A549 (cell line): Measurements from ENCODE around the gene PKN2. TPM values are rescaled to one million over a fixed set of nuclear protein-coding genes. Genes with fewer than 3 reads are reported as not detected.
A peak's percentile ranks its signal among the peaks of the same experiment; 100 is the strongest.

Source experiments
- ATAC-seq, 2 experiments: fragments of 200-7000 bp in 1 of 2; fragments of >200 bp in 1 of 2; cut with Nextera tagmentation in 1 of 2; cut with Tn5 transposase in 1 of 2; 3 replicates each; pipeline versions ENCODE4 v1.8.0 to v1.9.1; 2018 to 2020; ENCODE audit warnings: mild to moderate bottlenecking in 1 of 2, moderate library complexity in 1 of 2
- CTCF ChIA-PET: fragments of 300-600 bp; sonication (Branson Sonifier 250); formaldehyde crosslinking; extraction: SDS; loops from one replicate; lab custom pipeline; 2021; ENCODE audit warnings: antibody characterized with exemption, inconsistent platforms; lab: Yijun Ruan, JAX
- POLR2A ChIA-PET: fragments of 350-600 bp; formaldehyde crosslinking; extraction: SDS; loops from one replicate; lab custom pipeline; 2021; ENCODE audit warnings: antibody characterized with exemption, inconsistent platforms; lab: Yijun Ruan, JAX
- DNase-seq, 2 experiments: peaks; one replicate each; pipeline versions ENCODE4 v3.0.0 to v3.0.0-alpha.2; 2011 to 2016; ENCODE audit warnings: low read depth in 1 of 2, low spot score in 1 of 2
- FAIRE-seq: peaks from 2 replicates; lab custom pipeline; 2011; peaks lifted over from hg19 to GRCh38; lab: Jason Lieb, UNC
- H3K27ac ChIP-seq, 2 experiments: fragments of >200 bp; sonication (Bioruptor Twin); formaldehyde crosslinking; 3 replicates each; pipeline ENCODE4 v1.5.1; 2016 to 2017
- H3K4me1 ChIP-seq: fragments of >200 bp; sonication (Bioruptor Twin); formaldehyde crosslinking; 3 replicates; pipeline ENCODE4 v1.6.1; 2016
- H3K4me2 ChIP-seq: fragments of >200 bp; sonication (Bioruptor Twin); formaldehyde crosslinking; 3 replicates; pipeline ENCODE4 v1.6.1; 2016
- H3K4me3 ChIP-seq: fragments of >200 bp; sonication (Bioruptor Twin); formaldehyde crosslinking; 3 replicates; pipeline ENCODE4 v1.5.1; 2016
- H3K9me3 ChIP-seq: fragments of >200 bp; sonication (Bioruptor Twin); formaldehyde crosslinking; 3 replicates; pipeline ENCODE4 v1.6.1; 2016
- CBX2 ChIP-seq: fragments of 200-600 bp; sonication (generic); IDR thresholded peaks from 2 replicates; pipeline ENCODE4 v1.6.1; 2016; ENCODE audit warnings: low read depth, mild to moderate bottlenecking, borderline replicate concordance
- CBX8 ChIP-seq: fragments of 200-600 bp; sonication (generic); IDR thresholded peaks from 2 replicates; pipeline ENCODE4 v1.6.1; 2016
- CEBPB ChIP-seq, 2 experiments: fragments of >200 bp in 1 of 2; sonication (Bioruptor Twin) in 1 of 2; formaldehyde crosslinking in 1 of 2; IDR thresholded peaks; 2 replicates each; pipeline ENCODE4 v1.6.1; 2012 to 2016
- CTCF ChIP-seq: fragments of >200 bp; sonication (Bioruptor Twin); formaldehyde crosslinking; IDR thresholded peaks from 3 replicates; pipeline ENCODE4 v1.5.1; 2016
- EHF ChIP-seq: fragments of 250-450 bp; sonication (Bioruptor Pico); IDR thresholded peaks from 2 replicates; pipeline ENCODE4 v1.5.0; 2020; ENCODE audit warnings: mild to moderate bottlenecking
- EP300 ChIP-seq, 2 experiments: fragments of >200 bp; sonication (Bioruptor Twin); formaldehyde crosslinking; IDR thresholded peaks; 2 replicates in 1 of 2; 3 replicates in 1 of 2; pipeline ENCODE4 v1.6.1; 2016 to 2017
- ESRRA ChIP-seq: fragments of 150-350 bp; IDR thresholded peaks from 2 replicates; pipeline ENCODE4 v1.6.1; 2014; ENCODE audit warnings: mild to moderate bottlenecking, low read length, borderline replicate concordance
- FOSB ChIP-seq: fragments of 250-450 bp; sonication (Bioruptor Pico); IDR thresholded peaks from 2 replicates; pipeline ENCODE4 v1.5.0; 2020; ENCODE audit warnings: mild to moderate bottlenecking, moderate library complexity
- FOSL2 ChIP-seq, 2 experiments: fragments of 450-650 bp in 1 of 2; fragments of >200 bp in 1 of 2; sonication (Bioruptor Twin) in 1 of 2; formaldehyde crosslinking; IDR thresholded peaks; 2 replicates each; pipeline versions ENCODE4 v1.5.0 to v1.6.1; 2016 to 2020; ENCODE audit warnings: mild to moderate bottlenecking in 1 of 2, moderate library complexity in 1 of 2
- FOXS1 ChIP-seq: fragments of 250-450 bp; sonication (Bioruptor Pico); IDR thresholded peaks from 2 replicates; pipeline ENCODE4 v1.5.0; 2020; ENCODE audit warnings: mild to moderate bottlenecking, moderate library complexity
- GATA3 ChIP-seq: IDR thresholded peaks from 2 replicates; pipeline ENCODE4 v1.6.1; 2012; ENCODE audit warnings: borderline replicate concordance
- HEYL ChIP-seq: fragments of 250-450 bp; sonication (Bioruptor Pico); IDR thresholded peaks from 2 replicates; pipeline ENCODE4 v1.8.0; 2021; ENCODE audit warnings: mild to moderate bottlenecking, moderate library complexity
- HMGXB4 ChIP-seq: fragments of 250-450 bp; sonication (Bioruptor Pico); IDR thresholded peaks from 2 replicates; pipeline ENCODE4 v1.5.0; 2021; ENCODE audit warnings: mild to moderate bottlenecking, moderate library complexity, borderline replicate concordance
- HOXB5 ChIP-seq: fragments of 250-450 bp; sonication (Bioruptor Pico); IDR thresholded peaks from 2 replicates; pipeline ENCODE4 v1.5.0; 2020; ENCODE audit warnings: mild to moderate bottlenecking, moderate library complexity
- JUNB ChIP-seq: fragments of >200 bp; sonication (Bioruptor Twin); formaldehyde crosslinking; IDR thresholded peaks from 2 replicates; pipeline ENCODE4 v1.6.1; 2016
- RAD21 ChIP-seq, 2 experiments: fragments of >200 bp in 1 of 2; sonication (Bioruptor Twin) in 1 of 2; formaldehyde crosslinking in 1 of 2; IDR thresholded peaks in 1 of 2; conservative IDR thresholded peaks in 1 of 2; 2 replicates in 1 of 2; 3 replicates in 1 of 2; pipeline ENCODE4 v1.6.1; 2012 to 2018; ENCODE audit warnings: inconsistent platforms in 1 of 2
- RARB ChIP-seq: fragments of 250-450 bp; sonication (Bioruptor Pico); IDR thresholded peaks from 2 replicates; pipeline ENCODE4 v1.8.0; 2021; ENCODE audit warnings: mild to moderate bottlenecking, moderate library complexity
- SMC3 ChIP-seq: fragments of >200 bp; sonication (Bioruptor Twin); formaldehyde crosslinking; IDR thresholded peaks from 3 replicates; pipeline ENCODE4 v1.6.1; 2018; ENCODE audit warnings: inconsistent platforms
- WGBS: methylation state at CpG from one replicate; pipeline ENCODE4 v1.1.6; 2017; ENCODE audit errors: missing lambda C conversion rate; 5-methylcytosine and 5-hydroxymethylcytosine counted together
- polyA plus RNA-seq, 4 experiments: library from polyadenylated mRNA; depleted of rRNA in 3 of 4; stranded (reverse); fragments of >200 nt; fragmentation: RNase III in 1 of 4; extraction: RNeasy Plus Mini Kit Qiagen cat#74134 plus additional on column Dnase treatment in 1 of 4; gene quantifications; 2 replicates in 3 of 4; 3 replicates in 1 of 4; pipeline ENCODE4 v1.2.3, GENCODE V29; 2011 to 2017
- TF ChIP-seq, protein P1 (sequence below): fragments of 150-350 bp; IDR thresholded peaks from 2 replicates; pipeline ENCODE4 v1.6.1; 2014; ENCODE audit warnings: low read depth, mild to moderate bottlenecking, low read length

PKN2 gene
- polyA plus RNA-seq, 2 of the 4 experiments (the other 2 are of a cell fraction) = 14.4 to 39.6 TPM

DNA sequence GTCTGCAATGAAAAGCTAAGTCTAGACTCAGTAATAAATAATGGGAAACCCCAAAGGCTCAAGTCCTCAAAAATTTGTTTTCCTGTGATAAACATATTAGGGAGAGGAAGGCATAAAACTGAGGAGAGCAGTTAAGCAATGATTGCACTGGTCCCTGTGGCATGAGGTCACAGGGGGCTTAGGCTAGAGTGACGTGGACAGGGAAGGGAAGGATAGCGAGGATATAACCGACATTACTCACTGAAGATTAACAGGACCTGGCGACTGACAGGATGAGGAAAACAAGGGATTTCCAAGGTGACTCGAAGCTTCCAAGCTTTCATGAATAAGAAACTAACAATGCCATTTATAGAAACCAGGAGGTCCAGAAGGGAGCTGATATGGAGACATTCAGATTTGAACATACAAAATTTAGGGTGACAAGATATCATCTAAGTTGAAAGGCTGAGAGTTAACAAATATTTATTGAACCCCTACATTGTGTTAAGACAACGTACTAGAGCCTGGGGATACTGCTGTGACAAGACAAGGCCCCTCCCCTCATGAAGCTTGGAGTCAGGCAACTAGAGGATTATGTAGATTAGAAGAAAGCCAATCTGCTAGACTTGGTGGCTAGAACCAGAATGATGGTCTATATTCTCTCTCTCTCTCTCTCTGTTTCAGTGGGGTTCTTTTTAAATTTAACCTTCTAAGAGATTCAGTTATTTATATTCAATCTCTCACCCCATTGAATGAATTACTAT is 33.2 kb upstream of the PKN2 start:
- H3K4me3 ChIP-seq = no peak overlapping the region
- FAIRE-seq (no peak), DNase-seq (no peak), ATAC-seq (no peak)
- no peak overlapping the region for H3K27ac ChIP-seq
- no peaks in the 10 kb centered on the region for H3K9me3 ChIP-seq
- CTCF ChIA-PET = no interaction called here
- 56% methylated on average over 6 of the region's 6 CpGs for WGBS
- TF ChIP-seq SMC3 (no peak), RARB (CRISPR knock-in tag) (no peak), RAD21 (conservative IDR thresholded peaks at IDR 0.05 in 1 of 2, IDR thresholded peaks at IDR 0.05 in 1 of 2) (no peak), JUNB (no peak), HOXB5 (CRISPR knock-in tag) (no peak), CEBPB (IDR thresholded peaks at IDR 0.05) (no peak)
- POLR2A ChIA-PET = no interaction called here
- H3K4me2 ChIP-seq = no peak overlapping the region
- H3K4me1 ChIP-seq = no peaks in the 10 kb centered on the region

DNA sequence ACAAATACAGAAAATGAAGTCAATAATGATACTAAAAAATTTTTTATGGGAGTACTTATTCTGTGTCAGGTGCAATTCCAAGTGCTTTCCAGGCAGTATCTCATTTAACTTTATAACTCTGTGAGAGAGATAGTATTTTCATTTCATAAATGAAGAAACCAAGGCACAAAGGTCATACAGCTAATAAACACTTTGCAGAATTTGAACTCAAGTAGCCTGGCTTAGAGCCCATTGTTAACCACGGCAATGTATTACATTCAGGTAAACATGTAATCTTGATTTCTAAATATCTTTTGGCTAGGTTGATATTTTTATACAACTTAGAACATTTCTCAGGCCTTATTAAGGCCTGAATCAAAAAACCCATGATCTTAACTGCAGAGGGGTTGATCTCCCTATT is 28.9 kb upstream of the PKN2 start:
- ChIA-PET CTCF (interaction anchor here (0.6 to 2.5 kb wide), 8 partner anchors 9 to 222 kb away, joined by 3 to 9 read pairs (median 4); partner anchors contain the start of gene PKN2), POLR2A (no interaction called here)
- H3K4me2 ChIP-seq = no peak overlapping the region
- no peak overlapping the region for H3K4me3 ChIP-seq
- DNase-seq (no peak), ATAC-seq (no peak), FAIRE-seq (no peak)
- H3K4me1 ChIP-seq = no peaks in the 10 kb centered on the region
- H3K9me3 ChIP-seq = no peaks in the 10 kb centered on the region
- no peak overlapping the region for H3K27ac ChIP-seq
- no peak for TF ChIP-seq EP300 (IDR thresholded peaks at IDR 0.05)
- WGBS = 0% methylated on average over 1 of the region's 1 CpG

- ChIA-PET CTCF (interaction anchor here (0.6 to 2.5 kb wide), 10 partner anchors 12 to 230 kb away, joined by 3 to 9 read pairs (median 4); partner anchors contain the start of gene PKN2), POLR2A (no interaction called here)
- no peak for TF ChIP-seq CBX2
- no peak for TF ChIP-seq JUNB
- peak; percentile 60 for TF ChIP-seq CTCF
- peak; percentile 44 for TF ChIP-seq SMC3
- peak; percentile 25 to 49; a peak in 3 of 5 replicates for TF ChIP-seq RAD21 (conservative IDR thresholded peaks at IDR 0.05 in 1 of 2, IDR thresholded peaks at IDR 0.05 in 1 of 2)
- no peak for TF ChIP-seq FOSL2 (IDR thresholded peaks at IDR 0.05)
- no peak for TF ChIP-seq FOSL2 (CRISPR knock-in tag; IDR thresholded peaks at IDR 0.05)
- FAIRE-seq (no peak), DNase-seq (peak in 1 of 2 experiments; percentile 18), ATAC-seq (no peak)
- WGBS = 4% methylated on average over 3 of the region's 3 CpGs
- H3K4me2 ChIP-seq = no peak overlapping the region
- no peak overlapping the region for H3K4me3 ChIP-seq
- no peaks in the 10 kb centered on the region for H3K9me3 ChIP-seq
- no peaks in the 10 kb centered on the region for H3K4me1 ChIP-seq
- H3K27ac ChIP-seq = no peak overlapping the region
Observed at GRCh38 chr1:88655685-88656299, 28.3 kb upstream of the PKN2 start.

DNA sequence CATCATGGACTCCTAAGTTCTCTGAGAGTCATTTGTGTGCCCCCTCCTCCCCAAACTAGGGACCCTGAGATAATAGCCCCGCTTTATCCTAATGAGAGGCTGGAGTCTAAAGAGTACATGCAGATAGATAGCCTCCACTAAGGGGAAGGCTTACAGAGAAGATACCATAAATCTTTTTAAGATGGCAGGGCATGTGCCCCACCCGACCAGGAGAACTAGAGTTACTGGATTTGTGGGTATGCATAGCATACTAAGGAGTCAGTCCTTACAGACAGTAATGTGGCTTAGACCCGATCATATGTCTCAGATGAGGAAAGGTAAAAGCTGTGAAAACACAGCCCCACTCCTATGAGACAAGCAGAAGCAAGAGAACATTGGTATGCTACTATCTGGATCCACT is 25.7 kb upstream of the PKN2 start:
- WGBS = 42% methylated on average over 3 of the region's 3 CpGs
- CTCF ChIA-PET = interaction anchor here (0.6 to 1.5 kb wide), 4 partner anchors 11 to 219 kb away, joined by 3 to 6 read pairs (median 4); no protein-coding TSS in a partner anchor
- H3K9me3 ChIP-seq = no peaks in the 10 kb centered on the region
- no peak for FAIRE-seq
- no peak overlapping the region for H3K4me2 ChIP-seq
- H3K4me3 ChIP-seq = no peak overlapping the region
- no peak overlapping the region for H3K27ac ChIP-seq
- POLR2A ChIA-PET = interaction anchor here (0.5 kb wide), 1 partner anchor 106 kb away, joined by 5 read pairs; no protein-coding TSS in a partner anchor
- ATAC-seq = no peak
- no peak for DNase-seq
- H3K4me1 ChIP-seq = no peaks in the 10 kb centered on the region
- TF ChIP-seq RAD21 (conservative IDR thresholded peaks at IDR 0.05 in 1 of 2, IDR thresholded peaks at IDR 0.05 in 1 of 2) = no peak
- TF ChIP-seq CBX8 = no peak
- TF ChIP-seq, protein P1, sequence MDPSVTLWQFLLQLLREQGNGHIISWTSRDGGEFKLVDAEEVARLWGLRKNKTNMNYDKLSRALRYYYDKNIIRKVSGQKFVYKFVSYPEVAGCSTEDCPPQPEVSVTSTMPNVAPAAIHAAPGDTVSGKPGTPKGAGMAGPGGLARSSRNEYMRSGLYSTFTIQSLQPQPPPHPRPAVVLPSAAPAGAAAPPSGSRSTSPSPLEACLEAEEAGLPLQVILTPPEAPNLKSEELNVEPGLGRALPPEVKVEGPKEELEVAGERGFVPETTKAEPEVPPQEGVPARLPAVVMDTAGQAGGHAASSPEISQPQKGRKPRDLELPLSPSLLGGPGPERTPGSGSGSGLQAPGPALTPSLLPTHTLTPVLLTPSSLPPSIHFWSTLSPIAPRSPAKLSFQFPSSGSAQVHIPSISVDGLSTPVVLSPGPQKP = no peak
- TF ChIP-seq GATA3 = no peak
- no peak for TF ChIP-seq EHF (CRISPR knock-in tag)
- no peak for TF ChIP-seq HEYL (CRISPR knock-in tag)
- no peak for TF ChIP-seq HMGXB4 (CRISPR knock-in tag)
- no peak for TF ChIP-seq CTCF
- no peak for TF ChIP-seq FOXS1 (CRISPR knock-in tag)
- no peak for TF ChIP-seq EP300 (IDR thresholded peaks at IDR 0.05)
- TF ChIP-seq FOSB (CRISPR knock-in tag) = no peak
- TF ChIP-seq CBX2 = no peak
- no peak for TF ChIP-seq ESRRA
